PFSK-1 (cell line): ENCODE results near the gene TMEM139.

Experiments used
- POLR2AphosphoS5 ChIP-seq: IDR thresholded peaks from 2 replicates; pipeline ENCODE4 v1.6.1; 2012; ENCODE audit warnings: low read depth, mild to moderate bottlenecking, control low read depth, low read length, moderate library complexity
- REST ChIP-seq, 2 experiments: IDR thresholded peaks; 2 replicates each; pipeline versions ENCODE4 v1.6.1 to v1.8.0; 2011 to 2012; ENCODE audit warnings: low read depth in 2 of 2, low read length in 2 of 2, control low read depth in 1 of 2, inconsistent platforms in 1 of 2, mild to moderate bottlenecking in 1 of 2, moderate library complexity in 1 of 2; ENCODE audit not compliant: insufficient read depth in 1 of 2
- SIN3A ChIP-seq: IDR thresholded peaks from 2 replicates; pipeline ENCODE4 v1.6.1; 2012; ENCODE audit warnings: mild to moderate bottlenecking, low read length, moderate library complexity, borderline replicate concordance; ENCODE audit not compliant: insufficient read depth

DNA sequence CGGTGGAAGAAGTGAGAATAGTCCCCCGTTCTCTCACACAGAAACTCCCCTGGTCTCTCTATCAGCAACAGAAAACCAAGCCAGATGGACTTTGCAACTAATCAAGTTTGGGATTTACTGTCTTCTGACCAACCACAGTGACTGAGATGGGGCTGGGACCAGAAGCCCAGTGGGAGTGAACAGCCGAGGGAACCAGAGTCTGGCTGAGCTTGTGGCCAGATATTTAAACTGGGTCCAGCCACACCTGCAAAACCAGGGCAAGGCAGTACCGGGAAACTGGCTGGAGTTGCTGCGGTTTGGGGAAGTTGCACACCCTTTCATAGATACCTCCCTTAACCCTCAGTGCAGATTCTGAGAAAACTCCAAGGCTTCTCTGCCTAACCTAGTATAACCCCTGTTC, 15.5 kb upstream of the TMEM139 start:
- TF ChIP-seq REST (IDR thresholded peaks at IDR 0.05; ENCODE audit: insufficient read depth in 1 of 2, low read depth in 2 of 2, low read length in 2 of 2) (no peak), SIN3A (no peak), POLR2AphosphoS5 (no peak)
